H1 (cell line): ENCODE measurements around the gene INVS. TPM values are rescaled to one million over a fixed set of nuclear protein-coding genes. Genes with fewer than 3 reads are reported as not detected.

Experiments used
- CEBPB ChIP-seq: IDR thresholded peaks from 2 replicates; pipeline ENCODE4 v1.6.1; 2012; ENCODE audit warnings: low read depth, low read length
- GTF2F1 ChIP-seq: IDR thresholded peaks from 2 replicates; pipeline ENCODE4 v1.6.1; 2012; ENCODE audit warnings: low read depth, low read length, improper control_type of control experiment, borderline replicate concordance
- RAD21 ChIP-seq, 2 experiments: IDR thresholded peaks in 1 of 2; conservative IDR thresholded peaks in 1 of 2; 2 replicates each; pipeline ENCODE4 v1.6.1; 2011; ENCODE audit warnings: low read depth in 2 of 2, low read length in 2 of 2, improper control_type of control experiment in 1 of 2, inconsistent platforms in 1 of 2, mild to moderate bottlenecking in 1 of 2, moderate library complexity in 1 of 2
- RNF2 ChIP-seq: fragments of 200-900, 300-1000 bp; sonication (generic); IDR thresholded peaks from 2 replicates; pipeline ENCODE4 v1.7.1; 2016; ENCODE audit warnings: borderline replicate concordance, low read depth, mild to moderate bottlenecking, antibody characterized with exemption, low read length; ENCODE audit not compliant: poor library complexity, severe bottlenecking; ENCODE audit errors: missing control alignments
- SP1 ChIP-seq: IDR thresholded peaks from 2 replicates; pipeline ENCODE4 v1.6.1; 2011; ENCODE audit warnings: low read depth, low read length
- SRF ChIP-seq: IDR thresholded peaks from 2 replicates; pipeline ENCODE4 v1.6.1; 2011; ENCODE audit warnings: mild to moderate bottlenecking, low read depth, low read length, moderate library complexity
- polyA plus RNA-seq, 7 experiments: library from polyadenylated mRNA; depleted of rRNA in 3 of 7; stranded (reverse) in 5 of 7; unstranded in 2 of 7; fragments of >200 nt in 5 of 7; fragments of 200-250 nt in 2 of 7; gene quantifications; 1 replicate in 5 of 7; 2 replicates in 1 of 7; 4 replicates in 1 of 7; pipeline versions ENCODE4 v1.2.1 to v1.2.3, GENCODE V29; 2011 to 2013; ENCODE audit warnings: missing spikeins in 2 of 7, mixed read lengths in 2 of 7
- total RNA-seq: library from RNA; stranded (reverse); fragmentation: NEBNext Ultra II Directional; extraction: Animal tissue kit (Norgen Biotek cat#: 25700); gene quantifications from 2 replicates; pipeline ENCODE4 v1.2.1, GENCODE V29; 2021
- TF ChIP-seq, protein P1 (sequence below): fragments of 300-600 bp; sonication (generic); IDR thresholded peaks from 2 replicates; pipeline ENCODE4 v1.7.1; 2012; ENCODE audit warnings: low read length, moderate library complexity, mild to moderate bottlenecking, inconsistent platforms; ENCODE audit not compliant: insufficient replicate concordance
- TF ChIP-seq, protein P2 (sequence below): IDR thresholded peaks from 2 replicates; pipeline ENCODE4 v1.6.1; 2012; ENCODE audit warnings: low read length, inconsistent platforms
- TF ChIP-seq, protein P3 (sequence below): IDR thresholded peaks from 2 replicates; pipeline ENCODE4 v1.6.1; 2012; ENCODE audit warnings: inconsistent platforms

INVS gene
- total and polyA plus RNA-seq, 2 of the 8 experiments (the other 6 are each of a cell fraction or from before 2014, with no cell fraction given): 4.1 to 6.9 TPM

DNA sequence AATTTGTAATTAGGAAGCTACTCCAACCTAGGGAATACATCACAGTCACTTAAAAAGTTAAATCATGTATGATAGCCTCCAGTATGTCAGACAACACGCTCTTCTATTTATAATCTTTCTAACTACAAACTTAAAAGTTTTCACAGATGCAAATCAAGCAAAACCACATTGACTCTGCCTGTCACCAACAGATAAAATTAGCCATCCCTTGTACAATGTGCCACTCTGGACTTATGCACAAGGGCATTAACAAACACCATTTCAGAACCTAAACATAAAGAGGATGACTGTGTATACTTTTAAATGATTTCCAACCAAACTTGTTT lies 15.0 kb upstream of the INVS start (continued):
- TF ChIP-seq, protein P1, sequence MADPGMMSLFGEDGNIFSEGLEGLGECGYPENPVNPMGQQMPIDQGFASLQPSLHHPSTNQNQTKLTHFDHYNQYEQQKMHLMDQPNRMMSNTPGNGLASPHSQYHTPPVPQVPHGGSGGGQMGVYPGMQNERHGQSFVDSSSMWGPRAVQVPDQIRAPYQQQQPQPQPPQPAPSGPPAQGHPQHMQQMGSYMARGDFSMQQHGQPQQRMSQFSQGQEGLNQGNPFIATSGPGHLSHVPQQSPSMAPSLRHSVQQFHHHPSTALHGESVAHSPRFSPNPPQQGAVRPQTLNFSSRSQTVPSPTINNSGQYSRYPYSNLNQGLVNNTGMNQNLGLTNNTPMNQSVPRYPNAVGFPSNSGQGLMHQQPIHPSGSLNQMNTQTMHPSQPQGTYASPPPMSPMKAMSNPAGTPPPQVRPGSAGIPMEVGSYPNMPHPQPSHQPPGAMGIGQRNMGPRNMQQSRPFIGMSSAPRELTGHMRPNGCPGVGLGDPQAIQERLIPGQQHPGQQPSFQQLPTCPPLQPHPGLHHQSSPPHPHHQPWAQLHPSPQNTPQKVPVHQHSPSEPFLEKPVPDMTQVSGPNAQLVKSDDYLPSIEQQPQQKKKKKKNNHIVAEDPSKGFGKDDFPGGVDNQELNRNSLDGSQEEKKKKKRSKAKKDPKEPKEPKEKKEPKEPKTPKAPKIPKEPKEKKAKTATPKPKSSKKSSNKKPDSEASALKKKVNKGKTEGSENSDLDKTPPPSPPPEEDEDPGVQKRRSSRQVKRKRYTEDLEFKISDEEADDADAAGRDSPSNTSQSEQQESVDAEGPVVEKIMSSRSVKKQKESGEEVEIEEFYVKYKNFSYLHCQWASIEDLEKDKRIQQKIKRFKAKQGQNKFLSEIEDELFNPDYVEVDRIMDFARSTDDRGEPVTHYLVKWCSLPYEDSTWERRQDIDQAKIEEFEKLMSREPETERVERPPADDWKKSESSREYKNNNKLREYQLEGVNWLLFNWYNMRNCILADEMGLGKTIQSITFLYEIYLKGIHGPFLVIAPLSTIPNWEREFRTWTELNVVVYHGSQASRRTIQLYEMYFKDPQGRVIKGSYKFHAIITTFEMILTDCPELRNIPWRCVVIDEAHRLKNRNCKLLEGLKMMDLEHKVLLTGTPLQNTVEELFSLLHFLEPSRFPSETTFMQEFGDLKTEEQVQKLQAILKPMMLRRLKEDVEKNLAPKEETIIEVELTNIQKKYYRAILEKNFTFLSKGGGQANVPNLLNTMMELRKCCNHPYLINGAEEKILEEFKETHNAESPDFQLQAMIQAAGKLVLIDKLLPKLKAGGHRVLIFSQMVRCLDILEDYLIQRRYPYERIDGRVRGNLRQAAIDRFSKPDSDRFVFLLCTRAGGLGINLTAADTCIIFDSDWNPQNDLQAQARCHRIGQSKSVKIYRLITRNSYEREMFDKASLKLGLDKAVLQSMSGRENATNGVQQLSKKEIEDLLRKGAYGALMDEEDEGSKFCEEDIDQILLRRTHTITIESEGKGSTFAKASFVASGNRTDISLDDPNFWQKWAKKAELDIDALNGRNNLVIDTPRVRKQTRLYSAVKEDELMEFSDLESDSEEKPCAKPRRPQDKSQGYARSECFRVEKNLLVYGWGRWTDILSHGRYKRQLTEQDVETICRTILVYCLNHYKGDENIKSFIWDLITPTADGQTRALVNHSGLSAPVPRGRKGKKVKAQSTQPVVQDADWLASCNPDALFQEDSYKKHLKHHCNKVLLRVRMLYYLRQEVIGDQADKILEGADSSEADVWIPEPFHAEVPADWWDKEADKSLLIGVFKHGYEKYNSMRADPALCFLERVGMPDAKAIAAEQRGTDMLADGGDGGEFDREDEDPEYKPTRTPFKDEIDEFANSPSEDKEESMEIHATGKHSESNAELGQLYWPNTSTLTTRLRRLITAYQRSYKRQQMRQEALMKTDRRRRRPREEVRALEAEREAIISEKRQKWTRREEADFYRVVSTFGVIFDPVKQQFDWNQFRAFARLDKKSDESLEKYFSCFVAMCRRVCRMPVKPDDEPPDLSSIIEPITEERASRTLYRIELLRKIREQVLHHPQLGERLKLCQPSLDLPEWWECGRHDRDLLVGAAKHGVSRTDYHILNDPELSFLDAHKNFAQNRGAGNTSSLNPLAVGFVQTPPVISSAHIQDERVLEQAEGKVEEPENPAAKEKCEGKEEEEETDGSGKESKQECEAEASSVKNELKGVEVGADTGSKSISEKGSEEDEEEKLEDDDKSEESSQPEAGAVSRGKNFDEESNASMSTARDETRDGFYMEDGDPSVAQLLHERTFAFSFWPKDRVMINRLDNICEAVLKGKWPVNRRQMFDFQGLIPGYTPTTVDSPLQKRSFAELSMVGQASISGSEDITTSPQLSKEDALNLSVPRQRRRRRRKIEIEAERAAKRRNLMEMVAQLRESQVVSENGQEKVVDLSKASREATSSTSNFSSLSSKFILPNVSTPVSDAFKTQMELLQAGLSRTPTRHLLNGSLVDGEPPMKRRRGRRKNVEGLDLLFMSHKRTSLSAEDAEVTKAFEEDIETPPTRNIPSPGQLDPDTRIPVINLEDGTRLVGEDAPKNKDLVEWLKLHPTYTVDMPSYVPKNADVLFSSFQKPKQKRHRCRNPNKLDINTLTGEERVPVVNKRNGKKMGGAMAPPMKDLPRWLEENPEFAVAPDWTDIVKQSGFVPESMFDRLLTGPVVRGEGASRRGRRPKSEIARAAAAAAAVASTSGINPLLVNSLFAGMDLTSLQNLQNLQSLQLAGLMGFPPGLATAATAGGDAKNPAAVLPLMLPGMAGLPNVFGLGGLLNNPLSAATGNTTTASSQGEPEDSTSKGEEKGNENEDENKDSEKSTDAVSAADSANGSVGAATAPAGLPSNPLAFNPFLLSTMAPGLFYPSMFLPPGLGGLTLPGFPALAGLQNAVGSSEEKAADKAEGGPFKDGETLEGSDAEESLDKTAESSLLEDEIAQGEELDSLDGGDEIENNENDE: no peak
- TF ChIP-seq RNF2 (no peak), SP1 (no peak), GTF2F1 (no peak), CEBPB (no peak), RAD21 (IDR thresholded peaks at IDR 0.05 in 1 of 2, conservative IDR thresholded peaks at IDR 0.05 in 1 of 2; ENCODE audit: low read depth in 2 of 2, low read length in 2 of 2) (no peak), SRF (no peak)
- TF ChIP-seq, protein P2, sequence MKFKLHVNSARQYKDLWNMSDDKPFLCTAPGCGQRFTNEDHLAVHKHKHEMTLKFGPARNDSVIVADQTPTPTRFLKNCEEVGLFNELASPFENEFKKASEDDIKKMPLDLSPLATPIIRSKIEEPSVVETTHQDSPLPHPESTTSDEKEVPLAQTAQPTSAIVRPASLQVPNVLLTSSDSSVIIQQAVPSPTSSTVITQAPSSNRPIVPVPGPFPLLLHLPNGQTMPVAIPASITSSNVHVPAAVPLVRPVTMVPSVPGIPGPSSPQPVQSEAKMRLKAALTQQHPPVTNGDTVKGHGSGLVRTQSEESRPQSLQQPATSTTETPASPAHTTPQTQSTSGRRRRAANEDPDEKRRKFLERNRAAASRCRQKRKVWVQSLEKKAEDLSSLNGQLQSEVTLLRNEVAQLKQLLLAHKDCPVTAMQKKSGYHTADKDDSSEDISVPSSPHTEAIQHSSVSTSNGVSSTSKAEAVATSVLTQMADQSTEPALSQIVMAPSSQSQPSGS: no peak
- TF ChIP-seq, protein P3, sequence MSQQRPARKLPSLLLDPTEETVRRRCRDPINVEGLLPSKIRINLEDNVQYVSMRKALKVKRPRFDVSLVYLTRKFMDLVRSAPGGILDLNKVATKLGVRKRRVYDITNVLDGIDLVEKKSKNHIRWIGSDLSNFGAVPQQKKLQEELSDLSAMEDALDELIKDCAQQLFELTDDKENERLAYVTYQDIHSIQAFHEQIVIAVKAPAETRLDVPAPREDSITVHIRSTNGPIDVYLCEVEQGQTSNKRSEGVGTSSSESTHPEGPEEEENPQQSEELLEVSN: no peak
